Activated CD4-positive, alpha-beta T cell treated with anti-CD3 and anti-CD28 coated beads, Interleukin-2, amount 50 U/mL, for 1 hour (primary cell): ENCODE data around the gene SNX24.
"Not testable (repeated sequence)": the region's sequence is repeated elsewhere in the genome, so short reads cannot be mapped to it uniquely, and the experiment has no call there.

Experiments used
- DNase-seq: peaks from one replicate; pipeline ENCODE4 v3.0.0-alpha.2; 2020

Gene SNX24

DNA sequence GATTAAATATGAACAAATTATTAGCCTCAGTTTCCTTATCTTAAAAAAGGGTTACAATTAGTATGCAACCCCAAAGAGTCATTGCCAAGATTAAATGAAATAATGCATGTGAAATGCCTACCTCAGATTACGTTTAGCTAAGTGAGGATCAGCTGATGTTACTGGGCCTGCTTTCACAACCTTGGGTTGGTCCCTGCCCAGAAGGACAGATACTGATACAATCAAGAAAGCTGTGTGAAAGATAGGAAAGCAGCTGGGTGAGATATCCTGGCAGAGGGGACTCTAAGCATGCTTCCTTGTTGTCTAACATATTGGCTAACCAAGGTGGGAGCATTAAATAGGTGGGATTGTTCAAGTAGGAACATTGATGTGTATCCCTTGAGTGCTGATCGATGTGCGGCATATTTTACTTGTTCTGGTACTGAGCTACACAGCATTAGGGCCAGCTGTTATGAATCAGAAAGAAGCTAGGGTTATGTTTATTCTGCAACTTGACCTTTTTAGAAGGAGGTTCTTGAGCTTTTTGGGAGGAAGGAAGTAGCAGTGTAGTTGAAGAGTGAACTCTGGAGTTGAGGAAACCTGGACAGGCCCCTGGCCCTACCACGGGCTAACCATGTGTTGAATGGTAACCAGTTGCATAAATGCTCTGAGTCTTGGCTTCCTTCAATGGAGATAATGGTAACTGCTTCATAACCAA is 28.9 kb downstream of the SNX24 start:
- DNase-seq = no peak

DNA sequence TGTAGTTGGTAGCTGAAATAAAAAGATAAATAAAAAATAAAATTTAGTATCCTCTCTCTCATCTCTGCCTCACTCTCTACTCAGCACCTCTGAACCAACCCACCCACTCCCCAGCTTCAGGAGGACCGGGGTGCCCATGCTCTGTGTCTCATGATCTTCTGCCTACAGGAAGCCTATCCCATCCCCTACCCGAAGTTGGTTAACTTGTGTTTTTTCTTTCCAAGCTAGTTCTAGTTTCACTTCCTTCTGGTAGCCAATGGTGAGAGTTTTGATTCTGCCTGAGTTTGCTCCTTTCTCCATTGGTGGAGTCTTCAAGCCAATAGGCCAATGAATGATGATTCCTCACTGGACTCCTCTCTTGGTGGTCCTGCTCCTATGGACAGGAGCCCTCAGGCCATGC is 32.1 kb downstream of the SNX24 start:
- DNase-seq = no peak

DNA sequence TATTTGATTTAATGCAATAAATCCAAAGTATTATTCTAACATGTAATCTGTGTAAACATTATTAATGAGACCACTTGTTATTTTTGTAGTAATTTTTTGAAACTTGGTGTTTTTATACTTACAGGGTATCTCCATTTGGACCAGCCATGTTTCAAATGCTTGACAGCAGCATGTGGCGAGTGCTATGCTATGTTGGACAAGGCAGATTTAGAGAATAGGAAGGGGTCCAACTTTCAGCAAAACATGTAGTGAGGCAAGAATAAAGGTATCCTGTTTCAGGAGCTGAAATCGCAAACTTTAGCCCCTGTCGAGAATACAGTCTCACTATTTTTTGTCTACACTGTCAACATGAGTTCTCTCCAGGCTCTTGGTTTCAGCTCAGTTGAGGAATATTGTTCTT is 33.7 kb downstream of the SNX24 start:
- no peak for DNase-seq

DNA sequence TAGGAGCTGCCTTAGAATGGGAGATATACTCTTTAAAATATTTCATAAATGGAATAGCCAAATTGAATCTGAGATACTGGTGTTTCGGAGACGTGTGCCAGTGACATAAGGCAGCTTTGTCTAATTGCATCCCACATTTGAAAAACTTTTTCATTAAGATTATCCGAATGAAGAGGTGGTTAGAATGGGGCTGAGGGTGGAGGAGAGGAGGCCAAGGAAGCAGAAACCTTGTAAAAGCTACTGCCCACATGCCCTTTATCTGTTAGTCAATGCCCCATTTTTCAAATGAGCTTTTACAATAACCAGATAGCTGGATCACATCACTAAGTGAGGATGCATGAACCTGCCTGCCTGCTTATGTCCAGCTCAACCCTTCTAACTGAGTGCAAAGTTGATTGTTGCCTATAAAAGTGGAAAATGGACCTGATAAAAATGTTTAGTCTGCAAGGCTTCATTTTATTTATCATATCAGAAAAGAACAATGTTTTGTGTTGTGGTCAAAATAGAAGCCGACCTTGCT is 34.8 kb downstream of the SNX24 start:
- DNase-seq = no peak

DNA sequence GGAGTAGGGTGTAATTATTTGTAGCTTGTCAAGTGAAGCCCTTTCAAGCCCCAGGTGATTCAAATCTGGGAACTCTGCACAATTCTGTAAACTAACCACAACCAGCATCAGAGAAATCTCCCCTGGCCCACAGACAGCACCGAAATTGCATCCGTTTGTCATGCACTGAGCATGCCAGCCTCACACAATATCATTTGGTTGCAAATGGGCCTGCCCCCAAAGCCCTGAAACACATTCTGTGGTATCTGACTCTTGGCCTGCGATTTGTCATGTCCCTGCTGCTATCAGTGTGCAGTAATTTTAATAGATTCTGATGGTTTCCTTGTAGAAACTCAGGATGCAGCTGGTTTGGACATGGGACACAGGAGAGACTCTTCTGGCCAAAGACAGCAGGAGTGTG is 35.3 kb downstream of the SNX24 start:
- no peak for DNase-seq

DNA sequence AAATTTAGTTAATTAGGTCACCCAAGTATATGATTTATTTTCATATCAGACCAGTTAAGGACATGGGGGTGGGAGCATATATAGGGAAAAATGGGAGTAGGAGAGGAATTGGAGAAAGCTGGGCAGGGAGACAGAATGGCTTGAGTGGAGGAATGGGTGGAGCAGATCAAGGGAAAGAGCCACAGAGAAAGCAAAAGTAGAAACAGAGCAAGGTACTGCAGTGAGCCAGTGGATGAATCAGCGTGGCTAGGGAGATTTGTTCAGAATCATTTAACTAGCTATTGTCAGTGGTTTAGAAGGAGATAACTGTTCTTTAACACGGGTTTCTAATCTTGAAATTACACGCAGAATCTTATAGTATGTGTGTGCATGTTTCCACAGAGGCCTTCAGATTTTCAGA is 37.4 kb downstream of the SNX24 start:
- no peak for DNase-seq

DNA sequence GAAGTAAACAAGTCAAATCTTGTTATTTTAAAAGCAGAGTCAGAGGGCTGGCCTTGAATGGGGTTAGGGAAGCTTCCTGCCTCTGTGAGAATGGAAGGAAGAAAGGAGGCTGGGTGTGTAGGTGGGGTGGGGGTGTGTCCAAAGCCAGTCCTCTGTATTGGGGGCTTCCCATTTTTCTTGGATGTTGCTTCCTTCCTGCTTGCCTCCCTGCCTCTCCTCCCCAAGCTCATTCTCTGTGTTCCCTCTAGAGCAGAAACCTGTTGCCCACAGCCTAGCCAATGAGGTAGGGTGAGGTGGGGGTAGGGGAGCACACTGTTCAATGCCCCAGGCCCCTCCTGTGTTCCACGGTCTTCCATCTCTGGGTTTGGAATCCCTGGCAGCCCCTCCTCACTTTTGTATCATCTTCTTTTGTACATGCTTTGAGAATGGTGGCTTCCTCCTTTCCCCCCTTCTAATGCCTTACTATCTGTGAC is 39.7 kb downstream of the SNX24 start:
- no peak for DNase-seq

DNA sequence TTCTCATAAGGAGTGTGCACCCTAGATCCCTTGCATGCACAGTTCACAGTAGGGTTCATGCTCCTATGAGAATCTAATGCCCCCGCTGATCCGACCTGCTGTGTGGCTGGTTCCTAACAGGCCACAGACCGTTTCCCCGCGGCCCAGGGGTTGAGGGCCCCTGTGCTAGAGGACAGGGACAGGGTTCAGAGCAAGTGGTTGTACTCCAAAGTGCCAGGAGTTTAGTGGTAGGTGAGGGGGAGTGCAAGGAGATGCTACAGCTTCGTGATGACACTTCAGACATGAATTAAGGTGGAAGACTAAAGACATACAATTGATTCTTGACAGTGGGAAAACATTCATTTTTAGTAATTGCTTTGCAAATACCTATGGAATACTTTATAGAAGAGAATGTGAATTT is 40.5 kb downstream of the SNX24 start:
- no peak for DNase-seq

DNA sequence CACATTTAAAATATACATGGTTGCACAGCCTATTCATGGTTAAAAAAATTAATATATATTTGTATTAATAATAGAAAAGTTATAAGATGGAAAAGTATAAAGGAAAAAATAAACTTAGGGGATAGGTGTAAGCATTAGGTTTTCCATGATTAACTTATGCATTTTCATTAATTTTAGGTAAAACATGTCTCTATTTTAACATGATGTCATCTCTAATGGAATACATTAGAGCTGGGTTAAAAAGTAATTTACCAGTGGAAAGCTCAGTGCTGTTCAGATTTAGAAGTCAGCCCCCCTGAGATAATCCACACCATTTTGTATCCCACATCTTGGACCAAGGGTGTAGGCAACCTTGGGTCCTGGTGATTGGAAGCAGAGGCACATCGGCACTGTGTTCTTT is 49.7 kb downstream of the SNX24 start:
- DNase-seq = no peak

DNA sequence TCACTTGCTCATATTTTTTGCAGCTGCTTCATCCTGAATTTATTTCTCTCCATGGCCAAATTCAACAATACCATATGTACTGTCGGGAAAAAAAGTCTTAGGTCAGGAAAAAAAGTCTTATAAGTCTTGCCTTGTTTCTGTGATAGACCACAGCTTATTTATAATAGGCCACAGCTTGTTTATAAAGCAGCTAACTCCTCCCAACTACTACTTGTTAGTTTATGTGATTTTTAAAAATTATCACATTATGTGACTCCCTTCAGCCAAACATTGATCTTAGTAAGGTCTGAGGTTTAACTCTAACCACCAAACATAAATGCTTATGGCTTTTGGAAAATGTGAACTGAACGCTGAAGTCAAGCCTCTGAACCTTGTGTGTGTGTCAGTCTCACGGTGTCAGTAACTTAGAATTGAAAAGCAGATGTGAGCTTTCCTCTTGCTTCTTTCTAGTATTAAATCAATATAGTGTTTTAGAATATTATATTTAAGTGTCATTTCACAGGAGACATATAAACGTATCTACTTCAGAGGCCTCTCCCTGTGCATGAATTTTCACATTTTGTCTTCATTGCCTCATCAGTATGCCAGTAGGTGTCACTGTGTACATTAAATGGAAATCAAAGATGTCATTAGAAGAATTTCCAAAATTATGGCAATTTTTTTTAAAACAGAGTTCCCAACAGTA is 51.3 kb downstream of the SNX24 start:
- DNase-seq = no peak

DNA sequence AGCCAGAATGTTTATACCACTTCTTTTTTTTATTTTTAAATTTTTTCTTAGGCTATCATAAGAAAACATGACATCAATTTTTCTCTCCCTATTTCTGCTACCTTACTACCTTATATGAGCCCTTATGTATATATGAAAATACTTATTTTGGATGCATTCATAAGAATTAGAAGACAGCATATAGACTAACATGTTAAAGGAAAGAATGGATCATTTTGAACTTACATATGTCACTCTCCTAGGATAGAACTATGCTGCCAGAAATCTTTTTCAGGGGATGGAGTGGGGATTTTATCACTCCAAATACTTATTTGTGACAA is 51.8 kb downstream of the SNX24 start:
- DNase-seq = no peak

DNA sequence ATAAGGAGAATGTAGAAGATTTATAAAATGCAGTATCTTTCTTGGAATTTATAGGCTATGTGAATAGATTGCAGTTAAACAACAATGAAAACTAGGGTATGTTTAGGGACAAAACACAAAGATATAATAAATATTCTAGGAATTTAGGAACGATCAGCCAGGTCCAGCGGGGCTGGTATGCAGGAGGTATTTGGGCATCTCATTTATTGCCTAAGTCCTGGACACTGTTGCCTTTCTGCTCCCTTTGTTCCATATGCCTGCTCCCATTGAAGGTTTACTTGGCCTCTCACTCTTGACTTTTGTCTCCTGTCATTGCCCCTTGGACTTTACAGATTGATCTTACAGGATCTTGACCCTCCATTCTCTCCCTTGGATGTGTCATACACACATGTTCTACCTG is 55.9 kb downstream of the SNX24 start:
- DNase-seq = no peak

DNA sequence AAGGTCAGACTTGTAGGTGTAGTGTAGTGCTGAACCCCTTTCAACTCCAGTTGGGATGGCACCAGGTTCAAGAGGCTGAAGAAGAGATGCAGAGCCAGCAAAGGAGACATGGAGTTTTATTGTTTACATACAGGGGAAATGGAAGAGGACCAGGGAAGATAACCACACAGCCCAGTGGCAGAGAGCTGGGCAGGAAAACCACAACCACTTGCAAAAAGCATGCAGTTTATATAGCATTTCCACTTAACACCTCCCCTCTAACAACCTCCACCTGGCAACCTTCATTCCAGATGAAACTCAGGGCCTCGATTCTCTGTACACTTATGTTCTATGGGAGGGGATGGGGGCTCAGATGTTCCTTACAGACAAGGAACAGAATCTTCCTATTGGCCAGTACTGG is 56.9 kb downstream of the SNX24 start:
- DNase-seq = no peak

DNA sequence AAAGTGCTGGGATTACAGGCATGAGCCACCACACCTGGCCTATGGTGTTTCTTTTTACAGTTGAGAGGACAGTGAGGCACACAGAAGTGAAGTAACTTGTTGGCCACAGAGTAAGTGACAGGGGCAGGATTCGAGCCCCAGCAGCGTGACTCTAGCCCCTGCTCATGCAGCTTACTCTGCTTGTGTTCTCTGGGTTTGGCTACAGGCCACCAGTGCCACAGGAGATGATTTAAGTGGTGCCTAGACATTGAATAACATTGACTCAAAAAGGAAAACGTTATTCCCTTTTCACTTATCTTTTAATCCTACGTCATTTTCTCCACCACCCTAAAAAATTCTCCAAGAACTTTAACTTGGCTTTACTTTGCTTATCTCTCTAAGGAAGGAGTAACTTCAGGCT is 61.4 kb downstream of the SNX24 start:
- no peak for DNase-seq

DNA sequence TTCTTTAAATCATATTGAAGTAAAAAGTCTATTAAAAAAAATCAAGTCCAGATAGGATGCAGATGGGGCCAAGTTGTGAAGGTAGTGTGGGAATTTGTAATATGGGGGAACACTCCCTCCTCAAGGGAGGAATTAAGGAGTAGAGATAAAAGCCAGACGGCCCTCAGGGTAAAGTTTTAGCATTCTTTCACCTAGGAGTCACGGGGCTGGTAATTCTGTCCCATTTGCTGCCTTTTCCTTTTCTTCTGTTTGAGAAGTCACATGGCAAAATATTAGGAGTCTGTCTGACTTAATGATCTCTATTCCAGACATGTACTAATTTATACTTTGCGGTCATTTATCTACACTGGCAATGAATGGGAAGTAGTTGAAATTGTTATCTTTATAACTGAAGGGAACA is 61.9 kb downstream of the SNX24 start:
- DNase-seq = no peak

DNA sequence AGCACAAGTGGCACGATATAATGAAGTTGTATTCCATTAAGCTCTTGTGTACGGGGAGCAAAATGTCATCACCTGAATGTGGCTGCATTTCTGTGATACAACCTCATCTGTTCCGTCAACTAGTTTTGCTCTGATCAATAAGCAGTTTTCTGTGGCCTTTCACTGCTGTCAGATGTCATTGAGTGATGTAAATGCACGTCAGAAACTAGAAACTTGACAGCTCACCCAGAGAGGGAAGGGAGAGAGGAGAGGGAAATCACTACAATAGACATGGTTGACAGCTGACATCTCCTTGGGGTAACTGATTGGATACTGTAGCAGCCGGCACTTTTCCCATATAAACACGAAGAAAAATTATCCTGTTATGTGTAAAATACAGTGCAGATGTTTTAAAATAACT is 62.7 kb downstream of the SNX24 start:
- no peak for DNase-seq

DNA sequence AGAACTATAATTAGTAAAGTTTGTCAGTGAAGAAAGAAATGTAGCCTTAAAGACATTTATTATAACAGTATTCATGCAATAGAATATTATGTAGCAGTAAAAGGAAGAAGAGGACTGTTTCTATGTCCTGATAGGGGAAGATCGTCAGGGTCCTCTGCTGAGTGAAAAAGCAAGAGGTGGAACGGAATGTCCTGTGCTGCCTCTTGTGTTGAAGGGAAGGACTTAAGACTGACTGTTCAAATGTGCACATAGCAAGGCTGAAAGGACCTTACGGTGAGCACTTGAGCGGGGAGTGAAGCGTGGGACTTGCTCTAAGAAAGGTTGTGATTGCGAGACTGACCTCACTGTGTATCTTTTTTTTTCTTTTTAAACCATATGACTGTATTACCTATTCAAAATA is 63.2 kb downstream of the SNX24 start:
- DNase-seq = no peak

DNA sequence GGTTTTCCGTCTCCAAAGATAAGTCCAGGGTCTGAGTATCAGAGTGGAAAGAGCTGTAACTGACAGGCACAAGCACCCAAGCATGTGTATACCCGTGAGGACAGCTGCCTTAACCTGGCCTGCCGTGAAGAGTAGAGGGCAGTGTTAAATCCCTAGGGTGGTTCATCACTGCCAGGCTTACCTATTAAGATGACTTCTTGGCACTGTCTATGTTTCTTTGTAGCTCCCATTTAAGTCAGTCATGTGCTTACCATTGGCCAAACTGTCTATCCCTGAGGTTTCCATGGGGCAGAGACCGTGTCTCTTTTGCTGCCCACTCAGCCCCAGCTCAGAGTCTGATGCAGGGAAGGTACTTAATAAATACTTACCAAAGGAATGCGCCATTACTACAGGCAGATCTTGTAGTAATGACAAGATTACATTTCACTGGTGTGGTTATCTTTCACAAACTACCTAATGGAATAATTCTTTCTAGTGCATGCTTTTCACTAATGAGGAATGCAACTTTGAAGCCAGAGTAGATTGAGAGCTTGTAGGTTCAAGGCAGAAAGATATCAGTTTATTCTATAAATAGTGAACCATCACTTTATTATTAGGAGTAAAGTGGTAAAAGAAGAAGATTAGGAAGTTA is 64.2 kb downstream of the SNX24 start:
- DNase-seq = no peak

DNA sequence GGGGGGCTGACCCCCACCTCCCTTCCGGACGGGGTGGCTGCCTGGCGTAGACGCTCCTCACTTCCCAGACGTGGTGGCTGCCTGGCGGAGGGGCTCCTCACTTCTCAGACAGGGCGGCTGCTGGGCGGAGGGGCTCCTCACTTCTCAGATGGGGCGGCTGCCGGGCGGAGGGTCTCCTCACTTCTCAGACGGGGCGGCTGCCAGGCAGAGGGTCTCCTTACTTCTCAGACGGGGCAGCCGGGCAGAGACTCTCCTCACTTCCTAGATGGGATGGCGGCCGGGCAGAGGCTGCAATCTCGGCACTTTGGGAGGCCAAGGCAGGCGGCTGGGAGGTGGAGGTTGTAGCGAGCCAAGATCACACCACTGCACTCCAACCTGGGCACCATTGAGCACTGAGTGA is 68.0 kb downstream of the SNX24 start:
- not testable (repeated sequence) for DNase-seq

DNA sequence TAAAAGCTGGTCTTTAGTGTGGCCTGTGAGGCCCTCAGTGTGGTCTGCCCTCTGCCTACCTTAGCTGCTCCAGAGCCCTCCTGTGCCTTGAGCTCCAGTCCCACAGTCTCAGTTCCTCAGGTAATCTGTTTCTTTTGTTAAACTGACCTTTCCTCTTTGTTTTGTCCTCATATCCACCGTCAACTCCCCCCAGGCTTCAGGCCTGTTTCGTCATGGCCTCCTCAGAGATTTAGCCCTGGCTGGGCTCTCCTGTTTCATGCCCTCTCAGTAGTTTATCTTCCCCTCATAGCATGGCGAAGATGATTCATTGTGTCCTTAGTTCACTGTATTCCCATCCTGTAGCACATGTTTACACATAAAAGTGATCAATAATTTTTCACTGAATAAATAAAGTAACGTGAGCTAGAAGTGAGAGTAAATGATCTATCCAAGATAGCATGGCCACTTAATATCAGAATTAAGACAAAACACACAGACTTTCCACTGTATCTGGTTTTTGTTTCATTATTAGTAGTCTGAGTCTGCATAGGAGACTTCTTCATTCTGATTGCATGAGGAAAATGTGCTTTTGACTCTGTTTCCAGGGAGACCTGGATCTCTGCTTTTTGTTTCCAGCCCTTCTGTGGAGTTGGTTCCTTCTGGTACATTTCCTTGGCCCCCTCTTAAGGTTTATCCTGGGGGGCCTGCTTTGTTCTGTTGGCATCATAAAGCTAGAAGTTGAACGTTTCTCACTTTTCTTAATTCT is 70.5 kb downstream of the SNX24 start:
- no peak for DNase-seq

DNA sequence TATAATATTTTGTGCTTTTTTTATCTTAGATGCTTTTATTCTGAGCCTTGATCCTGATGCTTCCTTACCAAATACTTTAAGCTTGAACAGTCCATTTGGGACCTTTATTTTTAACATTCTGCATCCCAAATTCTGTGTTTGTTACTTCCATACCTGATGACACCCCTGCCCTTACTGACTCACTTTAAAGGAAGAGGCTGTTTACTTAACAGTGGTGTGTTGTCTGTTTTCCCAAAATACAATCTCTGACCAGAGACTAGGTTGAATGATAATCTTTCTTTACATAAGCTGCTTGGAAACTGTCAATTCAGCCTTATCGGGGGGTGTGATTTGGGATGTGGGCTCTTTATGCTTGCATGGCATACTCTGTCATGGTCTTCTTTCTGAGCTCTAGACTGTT is 71.1 kb downstream of the SNX24 start:
- DNase-seq = no peak

DNA sequence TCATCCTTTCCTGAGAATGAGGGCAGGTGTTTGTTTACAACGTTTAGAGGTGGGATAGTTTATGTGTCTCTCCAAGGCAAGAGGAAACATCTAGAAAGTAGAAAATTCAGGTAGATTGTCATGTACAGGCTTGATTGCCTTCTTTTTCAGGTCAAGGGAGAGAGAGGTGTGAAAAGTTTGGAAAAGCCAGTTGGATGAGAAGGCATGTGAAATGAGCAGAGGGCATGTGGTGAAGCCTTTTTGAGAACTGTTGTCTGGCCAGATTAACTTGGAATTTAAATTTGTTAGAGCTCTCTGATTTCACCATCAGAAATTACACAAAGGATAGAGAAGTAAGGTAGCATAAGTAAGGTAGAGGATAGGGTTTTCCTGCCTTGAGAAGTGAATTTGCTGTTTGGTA is 74.6 kb downstream of the SNX24 start:
- no peak for DNase-seq

DNA sequence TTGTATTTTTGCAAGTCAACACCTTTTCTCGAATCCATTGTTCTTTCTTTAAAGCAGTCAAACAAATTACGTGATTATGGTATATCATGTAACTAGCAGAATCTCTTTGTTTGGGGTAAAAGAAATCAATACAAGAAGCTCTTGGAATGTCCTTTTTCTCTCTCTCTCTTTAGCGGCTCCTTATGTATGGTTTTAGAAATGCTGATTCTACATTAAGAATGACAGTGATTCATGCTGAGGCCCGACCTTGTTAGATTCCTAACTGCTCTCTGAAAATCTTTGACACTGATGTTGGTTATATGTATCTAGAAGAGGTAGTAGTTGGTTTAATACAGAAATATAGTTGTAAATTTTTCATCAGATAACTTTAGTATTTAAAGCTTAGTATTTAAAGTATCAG is 76.4 kb downstream of the SNX24 start:
- no peak for DNase-seq

DNA sequence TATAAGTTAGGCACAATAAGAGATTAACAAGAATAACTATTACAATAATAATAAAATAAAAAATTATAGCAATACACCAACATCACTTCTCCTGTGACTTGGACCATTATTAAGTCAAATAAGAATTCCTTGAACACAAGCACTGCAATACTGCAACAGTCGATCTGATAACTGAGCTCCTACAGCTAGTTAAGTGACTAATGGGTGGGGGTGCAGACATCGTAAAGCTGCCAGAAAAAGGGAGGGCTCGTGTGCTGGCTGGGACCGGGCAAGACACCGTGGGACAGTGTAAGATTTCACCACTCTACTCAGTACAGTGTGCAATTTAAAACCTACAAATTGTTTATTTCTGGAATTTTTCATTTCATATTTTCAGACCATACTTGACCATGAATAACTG is 78.8 kb downstream of the SNX24 start:
- no peak for DNase-seq
